ENCODE results near the gene FGF14. TPM values are rescaled to one million over a fixed set of nuclear protein-coding genes. Genes with fewer than 3 reads are reported as not detected.

Gene FGF14
- total RNA-seq, 4 donors from 2014 or later = 0.12 to 3.5 (median 1.3) TPM

DNA sequence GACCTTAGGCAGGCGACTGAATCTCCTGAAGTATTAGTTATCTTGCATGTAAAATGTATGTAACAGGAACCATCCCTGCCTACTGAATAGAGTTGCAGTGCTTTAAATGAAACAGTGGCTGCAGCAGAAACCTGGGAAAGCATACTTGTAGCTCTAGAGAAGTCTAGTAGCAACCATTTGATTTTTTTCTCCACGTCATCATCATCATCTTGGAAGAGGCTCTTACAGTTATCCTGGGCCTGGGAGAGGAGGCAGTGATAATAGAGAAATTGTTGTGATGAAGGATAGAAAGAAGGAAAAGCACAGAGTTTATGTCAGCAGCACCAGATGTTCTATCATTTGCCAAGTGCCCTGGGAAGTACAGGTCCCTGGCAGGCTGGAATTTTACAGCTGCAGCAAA lies 571.8 kb downstream of the FGF14 start:
- no peak for DNase-seq (ENCODE audit: low spot score)
- TF ChIP-seq, protein P1, sequence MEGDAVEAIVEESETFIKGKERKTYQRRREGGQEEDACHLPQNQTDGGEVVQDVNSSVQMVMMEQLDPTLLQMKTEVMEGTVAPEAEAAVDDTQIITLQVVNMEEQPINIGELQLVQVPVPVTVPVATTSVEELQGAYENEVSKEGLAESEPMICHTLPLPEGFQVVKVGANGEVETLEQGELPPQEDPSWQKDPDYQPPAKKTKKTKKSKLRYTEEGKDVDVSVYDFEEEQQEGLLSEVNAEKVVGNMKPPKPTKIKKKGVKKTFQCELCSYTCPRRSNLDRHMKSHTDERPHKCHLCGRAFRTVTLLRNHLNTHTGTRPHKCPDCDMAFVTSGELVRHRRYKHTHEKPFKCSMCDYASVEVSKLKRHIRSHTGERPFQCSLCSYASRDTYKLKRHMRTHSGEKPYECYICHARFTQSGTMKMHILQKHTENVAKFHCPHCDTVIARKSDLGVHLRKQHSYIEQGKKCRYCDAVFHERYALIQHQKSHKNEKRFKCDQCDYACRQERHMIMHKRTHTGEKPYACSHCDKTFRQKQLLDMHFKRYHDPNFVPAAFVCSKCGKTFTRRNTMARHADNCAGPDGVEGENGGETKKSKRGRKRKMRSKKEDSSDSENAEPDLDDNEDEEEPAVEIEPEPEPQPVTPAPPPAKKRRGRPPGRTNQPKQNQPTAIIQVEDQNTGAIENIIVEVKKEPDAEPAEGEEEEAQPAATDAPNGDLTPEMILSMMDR (IDR thresholded peaks at IDR 0.05) = no peak
- no peak for ATAC-seq (ENCODE audit: low FRiP score)

DNA sequence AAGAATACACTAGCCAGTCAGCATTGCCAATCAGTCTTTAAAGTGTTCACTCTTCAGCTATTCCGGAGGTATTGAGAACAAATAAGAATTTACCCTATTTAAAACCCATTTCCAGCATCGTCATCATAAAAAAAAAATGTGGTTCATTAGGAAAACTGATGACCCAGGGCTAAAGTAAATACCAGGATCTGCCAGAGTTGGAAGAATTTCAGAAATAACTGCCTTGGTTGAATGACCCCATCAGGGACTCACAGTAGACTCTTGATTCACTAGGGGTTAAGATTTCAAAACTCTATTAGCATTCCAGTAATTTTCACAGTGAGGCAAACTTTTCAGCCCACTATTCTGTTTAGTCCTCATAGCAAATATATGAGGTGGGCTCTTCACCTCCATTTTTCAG lies 572.4 kb downstream of the FGF14 start:
- ATAC-seq (ENCODE audit: low FRiP score) = no peak
- no peak for DNase-seq (ENCODE audit: low spot score)
- TF ChIP-seq, protein P1 (IDR thresholded peaks at IDR 0.05) = no peak

DNA sequence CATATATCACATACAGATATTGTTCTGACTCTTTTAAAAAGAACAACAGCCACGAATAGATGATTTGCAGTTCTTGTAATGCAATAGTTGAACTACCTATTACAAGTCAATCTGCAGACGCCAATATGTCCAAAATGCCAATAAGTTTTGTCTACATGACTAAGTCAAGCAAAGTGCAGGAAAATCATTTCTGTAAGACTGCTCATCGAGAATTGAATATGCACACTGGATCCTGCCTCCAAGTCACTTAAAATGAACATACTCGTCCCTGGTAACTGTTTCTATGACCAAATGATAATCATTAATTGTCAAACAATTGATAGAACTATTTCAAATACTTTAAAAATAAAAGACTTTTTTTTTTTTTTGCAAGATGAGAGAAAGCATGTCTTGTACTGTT lies 573.7 kb downstream of the FGF14 start:
- DNase-seq (ENCODE audit: low spot score) = no peak
- no peak for ATAC-seq (ENCODE audit: low FRiP score)
- TF ChIP-seq, protein P1 (IDR thresholded peaks at IDR 0.05) = no peak

DNA sequence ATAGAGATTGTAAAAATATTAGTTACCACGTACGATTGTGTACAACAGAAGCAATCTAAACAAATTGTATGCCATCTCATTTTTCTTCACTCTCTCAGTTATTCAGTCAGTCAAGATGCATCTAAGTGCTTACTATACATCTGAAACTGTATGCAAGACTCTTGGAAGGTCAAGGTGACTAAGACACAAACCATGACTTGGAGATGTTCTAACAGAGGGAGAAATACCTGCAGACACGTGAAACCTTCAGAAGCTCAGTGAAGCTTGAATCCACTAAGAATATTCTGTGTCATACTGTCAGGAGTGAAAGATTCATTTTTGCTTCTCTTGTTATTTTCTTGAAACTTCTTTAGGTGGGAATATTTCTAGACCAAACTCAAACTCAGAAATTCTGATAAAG lies 584.0 kb downstream of the FGF14 start:
- TF ChIP-seq, protein P1 (IDR thresholded peaks at IDR 0.05) = no peak
- ATAC-seq (ENCODE audit: low FRiP score) (no peak), DNase-seq (ENCODE audit: low spot score) (no peak)

DNA sequence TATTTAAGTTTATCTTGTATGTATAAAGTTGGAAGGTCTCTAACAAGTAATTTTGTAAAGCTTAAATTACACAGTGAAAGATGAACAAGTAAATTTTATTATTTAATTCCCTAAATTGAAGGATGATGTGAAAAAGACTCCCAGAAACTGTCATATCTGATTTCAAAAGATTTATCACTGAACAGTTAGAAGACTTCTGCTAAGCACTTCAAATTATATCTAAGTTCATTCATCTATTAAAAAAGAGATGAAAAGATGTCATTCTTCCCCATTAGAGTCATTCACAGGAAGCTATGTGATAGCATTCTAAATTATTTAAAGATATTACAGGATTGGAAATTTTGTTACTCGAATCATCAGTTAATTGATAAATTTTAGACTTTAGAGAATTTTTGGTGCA lies 590.0 kb downstream of the FGF14 start:
- no peak for ATAC-seq (ENCODE audit: low FRiP score)
- DNase-seq (ENCODE audit: low spot score) = no peak
- TF ChIP-seq, protein P1 (IDR thresholded peaks at IDR 0.05) = no peak

DNA sequence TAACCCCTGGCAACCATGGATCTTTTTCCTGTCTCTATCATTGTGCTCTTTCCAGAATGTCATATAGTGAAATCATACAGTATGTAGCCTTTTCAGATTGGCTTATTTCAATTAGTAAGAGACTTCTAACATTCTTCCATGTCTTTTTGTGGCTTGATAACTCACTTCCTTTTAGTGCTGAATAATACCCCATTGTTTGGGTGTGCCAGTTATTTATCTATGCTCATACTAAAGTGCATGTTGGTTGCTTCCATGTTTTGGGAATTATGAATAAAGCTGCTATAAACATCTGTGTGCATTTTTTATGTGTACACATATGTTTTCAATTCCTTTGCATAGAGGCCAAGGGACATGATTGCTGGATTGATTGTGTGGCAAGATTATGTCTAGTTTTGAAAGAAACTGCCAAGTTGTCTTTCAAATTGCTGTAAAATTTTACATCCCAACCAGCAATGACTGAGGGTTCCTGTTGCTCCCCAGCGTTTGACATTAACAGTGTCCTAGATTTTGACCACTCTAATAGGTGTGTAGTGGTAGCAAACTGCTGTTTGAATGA lies 590.5 kb downstream of the FGF14 start:
- TF ChIP-seq, protein P1 (IDR thresholded peaks at IDR 0.05) = no peak
- no peak for DNase-seq (ENCODE audit: low spot score)
- ATAC-seq (ENCODE audit: low FRiP score) = no peak

DNA sequence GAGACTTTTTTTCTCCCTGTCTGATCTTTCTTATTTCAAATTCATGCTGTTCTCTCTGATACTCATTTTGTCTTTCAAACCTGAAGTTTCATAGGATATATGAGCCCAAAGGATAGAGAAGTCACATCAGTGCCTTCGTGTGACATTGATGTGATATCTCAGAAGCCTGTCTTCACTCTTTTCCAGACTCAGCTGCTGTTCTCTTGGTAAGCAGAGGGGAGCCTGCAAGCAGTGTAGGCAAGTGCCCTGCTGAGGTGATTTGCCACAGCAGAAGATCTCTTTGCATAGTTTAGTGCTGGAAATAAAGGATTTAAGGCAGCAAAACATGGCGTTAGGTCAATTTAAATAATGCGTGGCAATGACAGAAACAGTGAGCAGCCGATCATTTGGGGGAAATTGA lies 602.7 kb downstream of the FGF14 start:
- ATAC-seq (ENCODE audit: low FRiP score) (no peak), DNase-seq (ENCODE audit: low spot score) (no peak)
- TF ChIP-seq, protein P1 (IDR thresholded peaks at IDR 0.05) = no peak

Data from omental fat pad (tissue), 4 donors.